Left ventricle myocardium inferior (tissue), 1 donor: ENCODE measurements around the gene MAGI1. TPM values are rescaled to one million over a fixed set of nuclear protein-coding genes. Genes with fewer than 3 reads are reported as not detected.
"Not testable (repeated sequence)": the region's sequence is repeated elsewhere in the genome, so short reads cannot be mapped to it uniquely, and the experiment has no call there.

Experiments
- DNase-seq: peaks from one replicate; pipeline ENCODE4 v3.0.0-alpha.2; 2020
- H3K27ac ChIP-seq: fragments of 200-600 bp; replicated peaks from 2 replicates; pipeline ENCODE4 v1.8.0; 2021
- H3K27me3 ChIP-seq: fragments of 200-600 bp; 2 replicates; pipeline ENCODE4 v1.8.0; 2021; ENCODE audit warnings: low read depth
- H3K36me3 ChIP-seq: fragments of 200-600 bp; 2 replicates; pipeline ENCODE4 v1.8.0; 2021
- H3K4me1 ChIP-seq: fragments of 200-600 bp; 2 replicates; pipeline ENCODE4 v1.8.0; 2021
- H3K4me3 ChIP-seq: fragments of 200-600 bp; 2 replicates; pipeline ENCODE4 v1.8.0; 2021; ENCODE audit warnings: mild to moderate bottlenecking, moderate library complexity
- H3K9me3 ChIP-seq: fragments of 200-600 bp; replicated peaks from 2 replicates; pipeline ENCODE4 v1.8.0; 2021
- intact Hi-C: fragments of 100-400 bp; cut with micrococcal nuclease; formaldehyde crosslinking; loops from one replicate; pipeline ENCODE4 v1.11.0; 2022
- total RNA-seq: library from RNA; stranded (reverse); fragmentation: NEBNext Ultra II Directional; extraction: Animal tissue kit (Norgen Biotek cat#: 25700); gene quantifications from one replicate; pipeline ENCODE4 v1.2.1, GENCODE V29; 2021
- TF ChIP-seq, protein P1 (sequence below): fragments of 200-600 bp; IDR thresholded peaks from 2 replicates; pipeline ENCODE4 v1.8.0; 2021; ENCODE audit warnings: antibody characterized with exemption, mild to moderate bottlenecking, borderline replicate concordance
- donor health status: DM: no; HTN: yes; CAD: no; lungs with severe emphysema.

MAGI1 gene
- total RNA-seq, 1 donor from 2014 or later, result 36.6 TPM

DNA sequence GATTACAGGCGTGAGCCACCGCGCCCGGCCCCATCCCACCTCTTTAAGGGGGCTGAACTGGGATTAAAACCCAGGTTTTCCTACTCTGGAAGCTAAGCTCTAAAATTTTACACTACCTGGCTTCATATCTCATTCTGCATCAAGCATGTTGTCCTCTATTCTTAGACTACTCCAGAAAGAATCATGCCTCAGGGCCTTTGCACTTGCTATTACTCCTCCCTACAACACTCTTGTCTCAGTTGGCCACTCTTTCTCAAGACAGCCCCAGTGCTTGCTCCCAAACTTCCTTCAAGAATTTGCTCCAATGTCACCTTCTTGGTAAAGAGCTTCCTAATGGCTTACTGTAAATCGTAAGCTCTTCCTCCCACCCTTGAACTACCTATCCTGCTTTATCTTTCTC lies 521.7 kb downstream of the MAGI1 start:
- DNase-seq, result no peak
- TF ChIP-seq, protein P1, sequence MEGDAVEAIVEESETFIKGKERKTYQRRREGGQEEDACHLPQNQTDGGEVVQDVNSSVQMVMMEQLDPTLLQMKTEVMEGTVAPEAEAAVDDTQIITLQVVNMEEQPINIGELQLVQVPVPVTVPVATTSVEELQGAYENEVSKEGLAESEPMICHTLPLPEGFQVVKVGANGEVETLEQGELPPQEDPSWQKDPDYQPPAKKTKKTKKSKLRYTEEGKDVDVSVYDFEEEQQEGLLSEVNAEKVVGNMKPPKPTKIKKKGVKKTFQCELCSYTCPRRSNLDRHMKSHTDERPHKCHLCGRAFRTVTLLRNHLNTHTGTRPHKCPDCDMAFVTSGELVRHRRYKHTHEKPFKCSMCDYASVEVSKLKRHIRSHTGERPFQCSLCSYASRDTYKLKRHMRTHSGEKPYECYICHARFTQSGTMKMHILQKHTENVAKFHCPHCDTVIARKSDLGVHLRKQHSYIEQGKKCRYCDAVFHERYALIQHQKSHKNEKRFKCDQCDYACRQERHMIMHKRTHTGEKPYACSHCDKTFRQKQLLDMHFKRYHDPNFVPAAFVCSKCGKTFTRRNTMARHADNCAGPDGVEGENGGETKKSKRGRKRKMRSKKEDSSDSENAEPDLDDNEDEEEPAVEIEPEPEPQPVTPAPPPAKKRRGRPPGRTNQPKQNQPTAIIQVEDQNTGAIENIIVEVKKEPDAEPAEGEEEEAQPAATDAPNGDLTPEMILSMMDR, result no peak
- Histone ChIP-seq H3K4me1 (peaks cover 18% of the 10 kb centered on the region), H3K36me3 (no peaks in the 10 kb centered on the region), H3K4me3 (no peak overlapping the region), H3K27me3 (no peaks in the 10 kb centered on the region), H3K9me3 (no peaks in the 10 kb centered on the region), H3K27ac (no peak overlapping the region)
- intact Hi-C loops, result no loop called here

DNA sequence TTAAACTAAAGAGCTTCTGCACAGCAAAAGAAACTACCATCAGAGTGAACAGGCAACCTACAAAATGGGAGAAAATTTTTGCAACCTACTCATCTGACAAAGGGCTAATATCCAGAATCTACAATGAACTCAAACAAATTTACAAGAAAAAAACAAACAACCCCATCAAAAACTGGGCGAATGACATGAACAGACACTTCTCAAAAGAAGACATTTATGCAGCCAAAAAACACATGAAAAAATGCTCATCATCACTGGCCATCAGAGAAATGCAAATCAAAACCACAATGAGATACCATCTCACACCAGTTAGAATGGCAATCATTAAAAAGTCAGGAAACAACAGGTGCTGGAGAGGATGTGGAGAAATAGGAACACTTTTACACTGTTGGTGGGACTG lies 524.4 kb downstream of the MAGI1 start:
- intact Hi-C loops, DNase-seq: not testable (repeated sequence)

DNA sequence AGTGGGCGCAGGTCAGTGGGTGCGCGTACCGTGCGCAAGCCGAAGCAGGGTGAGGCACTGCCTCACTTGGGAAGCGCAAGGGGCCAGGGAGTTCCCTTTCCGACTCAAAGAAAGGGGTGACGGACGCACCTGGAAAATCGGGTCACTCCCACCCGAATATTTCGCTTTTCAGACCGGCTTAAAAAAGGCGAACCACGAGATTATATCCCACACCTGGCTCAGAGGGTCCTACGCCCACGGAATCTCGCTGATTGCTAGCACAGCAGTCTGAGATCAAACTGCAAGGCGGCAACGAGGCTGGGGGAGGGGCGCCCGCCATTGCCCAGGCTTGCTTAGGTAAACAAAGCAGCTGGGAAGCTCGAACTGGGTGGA lies 529.3 kb downstream of the MAGI1 start:
- DNase-seq, H3K4me1 ChIP-seq, H3K36me3 ChIP-seq, intact Hi-C loops, H3K27me3 ChIP-seq, H3K9me3 ChIP-seq: not testable (repeated sequence)
- H3K4me3 ChIP-seq, result peak overlapping the region; percentile 27
- H3K27ac ChIP-seq, result peak overlapping the region; percentile 47

More for the DNA sequence above, 524.4 kb downstream of the MAGI1 start:
- H3K27ac ChIP-seq, H3K9me3 ChIP-seq, H3K27me3 ChIP-seq, H3K4me3 ChIP-seq, H3K4me1 ChIP-seq, H3K36me3 ChIP-seq: not testable (repeated sequence)

- intact Hi-C loops, result no loop called here
- TF ChIP-seq, protein P1, result no peak
- DNase-seq, result no peak
- no peaks in the 10 kb centered on the region for H3K9me3 ChIP-seq
- H3K36me3 ChIP-seq, result no peaks in the 10 kb centered on the region
- peak overlapping the region; percentile 47 for H3K27ac ChIP-seq
- H3K4me1 ChIP-seq, result peaks cover 4% of the 10 kb centered on the region
- H3K27me3 ChIP-seq, result no peaks in the 10 kb centered on the region
- peak overlapping the region; percentile 27 for H3K4me3 ChIP-seq
Measured at GRCh38 chr3:65508750-65509422, 529.8 kb downstream of the MAGI1 start.

DNA sequence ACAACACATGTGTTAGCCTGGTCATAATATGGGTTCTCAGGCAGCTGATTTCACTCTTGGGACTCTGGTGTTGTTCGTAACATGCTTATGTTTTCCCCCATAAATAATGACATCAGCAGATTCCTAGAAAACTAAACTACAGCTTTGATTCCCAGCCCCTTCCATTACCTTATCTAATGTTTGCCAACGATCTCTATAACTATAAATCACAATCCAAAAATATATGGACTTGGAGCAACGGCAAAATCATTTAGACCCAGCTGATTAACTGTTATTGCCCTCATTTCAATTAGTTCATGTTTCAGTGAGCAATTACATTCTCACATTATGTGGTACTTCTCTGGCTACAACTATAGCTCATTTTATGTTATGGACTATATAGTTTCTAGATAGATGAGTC lies 531.3 kb downstream of the MAGI1 start:
- DNase-seq, result no peak
- Histone ChIP-seq H3K27ac (no peak overlapping the region), H3K36me3 (no peaks in the 10 kb centered on the region), H3K9me3 (no peaks in the 10 kb centered on the region), H3K27me3 (no peaks in the 10 kb centered on the region), H3K4me1 (peaks cover 4% of the 10 kb centered on the region), H3K4me3 (no peak overlapping the region)
- intact Hi-C loops, result no loop called here
- TF ChIP-seq, protein P1, result no peak

DNA sequence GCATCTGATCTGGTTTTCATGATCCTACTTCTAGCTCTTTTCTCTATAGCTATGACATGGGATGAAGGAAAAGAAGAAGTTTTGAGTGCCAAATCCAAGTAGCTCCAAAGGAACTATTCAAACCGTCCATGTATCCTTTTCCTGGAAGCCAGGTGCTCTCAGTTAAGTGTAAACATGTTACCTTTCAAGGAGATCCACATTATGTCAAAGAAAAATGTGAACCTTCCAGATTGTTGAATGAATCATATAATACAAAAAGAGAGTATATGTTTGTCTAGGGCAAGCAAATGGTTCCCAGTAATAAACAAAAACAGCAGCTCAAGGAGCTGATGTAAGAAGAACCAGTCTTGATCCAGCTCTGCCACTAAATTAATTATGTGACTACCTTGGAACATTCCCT lies 534.9 kb downstream of the MAGI1 start:
- Histone ChIP-seq H3K27me3 (no peaks in the 10 kb centered on the region), H3K36me3 (no peaks in the 10 kb centered on the region), H3K4me1 (peaks cover 8% of the 10 kb centered on the region), H3K27ac (no peak overlapping the region), H3K9me3 (no peaks in the 10 kb centered on the region), H3K4me3 (no peak overlapping the region)
- intact Hi-C loops, result no loop called here
- DNase-seq, result no peak
- TF ChIP-seq, protein P1, result no peak
